ENCODE measurements around the gene SLC30A4.

GRCh38 chr15:45496658-45497057 is 25.9 kb downstream of the SLC30A4 start:
- TF ChIP-seq CTCF (optimal IDR thresholded peaks at IDR 0.05 in 1 of 3, IDR thresholded peaks at IDR 0.05 in 1 of 3, conservative IDR thresholded peaks at IDR 0.05 in 1 of 3; ENCODE audit: extremely low read depth in 1 of 3, insufficient read depth in 2 of 3, low read length in 3 of 3), result no peak
- TF ChIP-seq EZH2 (IDR thresholded peaks at IDR 0.05; ENCODE audit: low read length), result no peak
